Fibroblast of villous mesenchyme (primary cell): ENCODE results near the gene TIAM1. TPM values are rescaled to one million over a fixed set of nuclear protein-coding genes. Genes with fewer than 3 reads are reported as not detected.

ENCODE experiments used
- DNase-seq: peaks from one replicate; pipeline ENCODE4 v3.0.0-alpha.2; 2010; ENCODE audit warnings: low read depth
- H3K4me3 ChIP-seq: 2 replicates; pipeline ENCODE4 v1.5.1; 2011; ENCODE audit warnings: low read depth, mild to moderate bottlenecking, low read length
- total RNA-seq: library from RNA; depleted of rRNA; stranded (reverse); fragments of >200 nt; gene quantifications from 2 replicates; pipeline ENCODE4 v1.2.3, GENCODE V29; 2012
- TF ChIP-seq, protein P1 (sequence below): IDR thresholded peaks from 2 replicates; pipeline ENCODE4 v1.5.1; 2012; ENCODE audit warnings: low read depth, mild to moderate bottlenecking, low read length; ENCODE audit not compliant: insufficient read depth

TIAM1 gene
- total RNA-seq, 1 donor, result 0.43 TPM

DNA sequence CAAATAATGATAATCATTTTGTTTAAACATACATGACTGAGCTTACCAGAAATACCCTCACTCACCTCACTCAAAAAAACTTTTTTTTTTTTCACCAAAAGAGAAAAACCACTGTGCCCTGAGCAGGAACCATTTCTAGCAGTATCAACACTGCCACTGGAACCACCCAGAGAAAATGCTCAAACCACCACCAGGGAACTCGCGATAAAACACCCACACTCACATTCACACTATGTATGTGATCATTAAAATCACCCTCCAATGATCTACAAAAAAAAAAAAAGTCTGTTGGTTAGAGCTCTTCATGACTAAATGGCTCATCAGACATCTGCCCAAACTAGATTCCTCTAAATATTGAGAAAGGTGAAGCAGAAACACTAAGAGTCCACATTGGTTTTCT lies 11.5 kb downstream of the TIAM1 start:
- TF ChIP-seq, protein P1, sequence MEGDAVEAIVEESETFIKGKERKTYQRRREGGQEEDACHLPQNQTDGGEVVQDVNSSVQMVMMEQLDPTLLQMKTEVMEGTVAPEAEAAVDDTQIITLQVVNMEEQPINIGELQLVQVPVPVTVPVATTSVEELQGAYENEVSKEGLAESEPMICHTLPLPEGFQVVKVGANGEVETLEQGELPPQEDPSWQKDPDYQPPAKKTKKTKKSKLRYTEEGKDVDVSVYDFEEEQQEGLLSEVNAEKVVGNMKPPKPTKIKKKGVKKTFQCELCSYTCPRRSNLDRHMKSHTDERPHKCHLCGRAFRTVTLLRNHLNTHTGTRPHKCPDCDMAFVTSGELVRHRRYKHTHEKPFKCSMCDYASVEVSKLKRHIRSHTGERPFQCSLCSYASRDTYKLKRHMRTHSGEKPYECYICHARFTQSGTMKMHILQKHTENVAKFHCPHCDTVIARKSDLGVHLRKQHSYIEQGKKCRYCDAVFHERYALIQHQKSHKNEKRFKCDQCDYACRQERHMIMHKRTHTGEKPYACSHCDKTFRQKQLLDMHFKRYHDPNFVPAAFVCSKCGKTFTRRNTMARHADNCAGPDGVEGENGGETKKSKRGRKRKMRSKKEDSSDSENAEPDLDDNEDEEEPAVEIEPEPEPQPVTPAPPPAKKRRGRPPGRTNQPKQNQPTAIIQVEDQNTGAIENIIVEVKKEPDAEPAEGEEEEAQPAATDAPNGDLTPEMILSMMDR, result no peak
- H3K4me3 ChIP-seq, result no peak overlapping the region
- no peak for DNase-seq

DNA sequence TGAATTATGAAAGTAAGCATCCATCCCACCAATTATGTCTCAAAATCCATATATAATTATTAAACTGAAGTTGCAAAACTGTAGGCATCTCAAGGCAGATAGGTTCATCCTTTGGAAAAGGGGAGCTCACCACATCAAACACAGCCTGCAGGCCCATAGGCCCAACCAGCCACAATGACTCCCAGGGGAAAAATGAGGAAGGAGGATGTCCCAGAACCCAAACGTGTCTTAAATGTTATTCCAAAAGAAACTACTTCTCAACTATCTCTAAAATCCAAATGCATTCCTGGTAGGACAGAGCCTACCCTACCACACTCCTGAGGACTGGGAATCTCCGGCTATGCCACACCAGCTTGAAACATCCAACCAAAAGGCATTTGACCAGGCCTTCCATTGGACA lies 12.8 kb downstream of the TIAM1 start:
- DNase-seq, result no peak
- no peak overlapping the region for H3K4me3 ChIP-seq
- TF ChIP-seq, protein P1, result no peak

DNA sequence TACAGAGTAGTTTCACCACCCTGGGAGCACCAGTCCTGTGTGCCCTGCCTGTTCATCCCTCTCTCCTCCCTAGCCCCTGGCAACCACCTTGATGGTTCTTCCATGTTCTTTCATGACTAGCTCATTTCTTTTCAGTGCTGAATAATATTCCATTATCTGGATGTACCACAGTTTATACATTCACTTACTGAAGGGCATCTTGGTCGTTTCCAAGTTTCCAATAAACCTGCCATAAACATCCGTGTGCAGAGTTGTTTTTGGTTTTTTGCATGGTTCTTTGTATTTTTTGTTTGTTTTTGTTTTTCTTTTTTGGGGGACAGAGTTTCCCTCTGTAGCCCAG lies 13.9 kb downstream of the TIAM1 start:
- H3K4me3 ChIP-seq, result no peak overlapping the region
- no peak for DNase-seq
- TF ChIP-seq, protein P1, result no peak

DNA sequence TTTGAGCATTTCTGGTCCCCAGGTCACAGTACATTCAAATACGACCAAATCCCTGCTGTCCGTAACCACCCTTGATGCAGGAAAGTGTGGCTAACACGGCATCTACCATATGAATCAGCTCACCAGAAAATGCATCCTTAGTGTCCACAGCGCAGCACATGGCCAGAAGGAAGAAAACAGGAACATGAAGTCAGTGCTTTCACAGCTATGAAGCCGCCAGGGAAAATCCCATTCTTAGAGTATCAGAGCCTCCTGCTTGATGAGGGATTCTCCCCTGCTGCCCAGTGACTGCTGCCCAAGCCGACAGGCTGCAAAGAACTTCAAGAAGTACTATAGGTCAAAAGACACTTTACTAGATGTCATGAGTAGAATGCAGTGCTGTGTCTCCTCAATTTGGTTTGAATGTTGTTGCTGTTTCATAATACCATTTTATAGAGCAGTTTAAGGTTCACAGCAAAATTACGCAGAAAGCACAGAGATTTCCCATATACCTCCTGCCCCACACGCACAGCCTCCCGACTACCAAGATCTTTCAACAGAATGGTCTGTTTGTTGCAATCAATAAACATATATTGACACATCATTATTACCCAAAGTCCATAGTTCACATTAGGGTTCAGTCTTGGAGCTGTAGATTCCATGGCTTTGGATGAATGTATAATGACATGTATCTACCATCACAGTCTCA lies 14.5 kb downstream of the TIAM1 start:
- no peak for DNase-seq
- H3K4me3 ChIP-seq, result no peak overlapping the region
- TF ChIP-seq, protein P1, result no peak

DNA sequence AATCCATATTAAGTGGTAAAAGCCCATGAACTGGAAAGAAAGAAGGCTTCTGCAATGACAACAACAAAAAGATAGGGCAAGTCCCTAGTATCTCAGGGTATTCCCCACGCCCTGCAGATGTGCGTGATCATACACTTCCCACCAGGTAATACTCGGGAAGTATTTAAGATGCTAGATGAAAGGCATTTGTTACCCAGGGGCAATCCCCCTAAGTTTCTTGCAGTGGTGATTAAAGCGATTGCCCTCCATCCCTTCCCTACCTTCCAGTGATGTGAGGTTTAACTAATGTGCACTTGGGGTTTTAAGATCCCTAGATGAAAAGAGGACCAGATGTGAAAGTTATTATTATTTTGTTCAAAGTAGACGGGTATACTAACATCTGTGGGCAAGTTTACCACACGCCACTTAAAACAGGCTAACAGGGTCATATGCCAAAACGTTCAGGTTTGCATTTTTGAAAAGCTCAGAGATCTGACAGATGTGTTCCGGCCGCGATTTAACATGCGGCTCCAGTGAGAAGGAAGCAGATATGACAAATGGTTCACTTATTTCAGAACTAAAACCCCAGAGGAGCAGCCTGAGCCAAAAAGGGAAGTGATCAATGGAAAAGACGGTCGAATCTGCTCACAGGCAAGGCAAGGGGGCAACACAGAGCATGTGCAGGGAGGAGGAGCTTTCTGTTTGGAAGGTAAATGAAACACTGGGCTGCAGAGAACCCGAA lies 17.4 kb downstream of the TIAM1 start:
- no peak for DNase-seq
- H3K4me3 ChIP-seq, result no peak overlapping the region
- TF ChIP-seq, protein P1, result no peak

DNA sequence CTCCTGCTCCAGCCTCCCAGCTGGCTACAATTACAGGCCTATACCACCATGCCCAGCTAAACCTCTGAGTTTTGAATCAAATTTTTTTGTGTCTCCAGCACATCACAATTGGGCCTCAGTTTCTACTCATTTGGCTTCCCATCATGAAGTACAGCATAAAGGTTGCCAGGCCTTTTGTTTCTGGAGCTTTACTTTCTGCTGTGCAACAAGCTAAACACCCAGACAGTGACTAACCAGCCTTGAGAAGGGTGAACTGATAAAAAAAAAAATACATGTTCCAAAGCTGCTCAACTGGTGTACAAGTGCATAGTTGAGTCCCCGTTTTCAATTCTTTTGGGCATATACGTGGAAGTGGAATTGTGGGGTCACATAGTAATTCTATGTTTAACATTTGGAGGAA lies 25.1 kb downstream of the TIAM1 start:
- no peak overlapping the region for H3K4me3 ChIP-seq
- no peak for DNase-seq
- TF ChIP-seq, protein P1, result no peak

DNA sequence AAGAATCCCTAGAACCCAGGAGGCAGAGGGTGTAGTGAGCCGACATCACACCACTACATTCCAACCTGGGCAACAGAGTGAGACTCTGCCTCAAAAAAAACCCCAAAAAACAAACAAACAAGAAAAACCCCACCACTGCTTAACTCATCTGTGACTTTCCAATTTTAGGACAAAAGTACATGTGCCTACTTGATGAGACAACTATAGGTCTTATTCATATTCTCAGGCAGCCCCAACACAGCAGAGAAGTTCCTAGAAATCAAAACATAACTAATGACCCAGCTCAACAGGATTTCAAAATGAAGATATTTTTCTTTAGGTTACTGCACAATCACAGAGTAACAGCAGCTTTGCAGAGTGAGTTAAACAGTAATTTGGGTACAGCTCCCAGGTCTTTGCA lies 26.4 kb downstream of the TIAM1 start:
- DNase-seq, result no peak
- no peak overlapping the region for H3K4me3 ChIP-seq
- TF ChIP-seq, protein P1, result no peak
